Nephron progenitor cell (in vitro differentiated cells): ENCODE measurements around the gene KNOP1.
A peak's percentile ranks its signal among the peaks of the same experiment; 100 is the strongest.

ENCODE experiments used
- DNase-seq: peaks from one replicate; pipeline ENCODE4 v3.0.0; 2021
- H3K27ac Mint-ChIP-seq: 2 replicates; pipeline ENCODE4 v1.8.0; 2021; ENCODE audit warnings: mild to moderate bottlenecking, moderate library complexity, mixed read lengths
- H3K27me3 Mint-ChIP-seq: 2 replicates; pipeline ENCODE4 v1.8.0; 2021; ENCODE audit warnings: mild to moderate bottlenecking, low read depth, mixed read lengths; ENCODE audit not compliant: poor library complexity
- H3K36me3 Mint-ChIP-seq: 2 replicates; pipeline ENCODE4 v1.8.0; 2021; ENCODE audit warnings: low read depth, mixed read lengths
- H3K4me1 Mint-ChIP-seq: 2 replicates; pipeline ENCODE4 v1.8.0; 2021; ENCODE audit warnings: mixed read lengths
- H3K4me3 Mint-ChIP-seq: 2 replicates; pipeline ENCODE4 v1.8.0; 2021; ENCODE audit warnings: mild to moderate bottlenecking, moderate library complexity, mixed read lengths
- H3K9me3 Mint-ChIP-seq: 2 replicates; pipeline ENCODE4 v1.8.0; 2021; ENCODE audit warnings: mild to moderate bottlenecking, moderate library complexity, mixed read lengths
- TF ChIP-seq, protein P1 (sequence below): fragments of 200-600 bp; sonication (generic); IDR thresholded peaks from 2 replicates; pipeline ENCODE4 v1.5.0; 2021; ENCODE audit warnings: antibody characterized with exemption

The KNOP1 gene

DNA sequence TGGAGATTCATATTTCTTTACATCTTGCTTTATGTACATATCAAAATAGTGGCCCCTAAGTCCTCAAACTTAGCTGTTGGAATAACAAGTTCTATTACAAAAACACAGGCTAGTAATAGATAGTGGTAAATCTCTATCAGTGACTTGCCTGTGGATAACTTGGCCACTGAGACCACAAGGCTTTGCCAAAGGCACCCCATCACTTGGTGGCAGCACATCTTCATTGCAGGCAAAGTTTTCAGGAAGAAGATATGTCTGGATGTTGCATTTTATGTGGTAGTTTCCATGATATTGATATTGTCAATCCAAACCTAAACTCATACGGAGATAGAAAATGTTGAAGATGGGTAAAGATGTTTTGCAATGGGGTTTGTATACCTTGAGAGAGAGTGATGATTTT lies 58.5 kb downstream of the KNOP1 start:
- H3K27me3 Mint-ChIP-seq: no peaks in the 10 kb centered on the region
- H3K4me3 Mint-ChIP-seq: no peak overlapping the region
- H3K4me1 Mint-ChIP-seq: no peaks in the 10 kb centered on the region
- peaks cover 97% of the 10 kb centered on the region for H3K36me3 Mint-ChIP-seq
- TF ChIP-seq, protein P1, sequence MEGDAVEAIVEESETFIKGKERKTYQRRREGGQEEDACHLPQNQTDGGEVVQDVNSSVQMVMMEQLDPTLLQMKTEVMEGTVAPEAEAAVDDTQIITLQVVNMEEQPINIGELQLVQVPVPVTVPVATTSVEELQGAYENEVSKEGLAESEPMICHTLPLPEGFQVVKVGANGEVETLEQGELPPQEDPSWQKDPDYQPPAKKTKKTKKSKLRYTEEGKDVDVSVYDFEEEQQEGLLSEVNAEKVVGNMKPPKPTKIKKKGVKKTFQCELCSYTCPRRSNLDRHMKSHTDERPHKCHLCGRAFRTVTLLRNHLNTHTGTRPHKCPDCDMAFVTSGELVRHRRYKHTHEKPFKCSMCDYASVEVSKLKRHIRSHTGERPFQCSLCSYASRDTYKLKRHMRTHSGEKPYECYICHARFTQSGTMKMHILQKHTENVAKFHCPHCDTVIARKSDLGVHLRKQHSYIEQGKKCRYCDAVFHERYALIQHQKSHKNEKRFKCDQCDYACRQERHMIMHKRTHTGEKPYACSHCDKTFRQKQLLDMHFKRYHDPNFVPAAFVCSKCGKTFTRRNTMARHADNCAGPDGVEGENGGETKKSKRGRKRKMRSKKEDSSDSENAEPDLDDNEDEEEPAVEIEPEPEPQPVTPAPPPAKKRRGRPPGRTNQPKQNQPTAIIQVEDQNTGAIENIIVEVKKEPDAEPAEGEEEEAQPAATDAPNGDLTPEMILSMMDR: no peak
- H3K27ac Mint-ChIP-seq: no peak overlapping the region
- H3K9me3 Mint-ChIP-seq: peaks cover 24% of the 10 kb centered on the region
- DNase-seq: no peak

DNA sequence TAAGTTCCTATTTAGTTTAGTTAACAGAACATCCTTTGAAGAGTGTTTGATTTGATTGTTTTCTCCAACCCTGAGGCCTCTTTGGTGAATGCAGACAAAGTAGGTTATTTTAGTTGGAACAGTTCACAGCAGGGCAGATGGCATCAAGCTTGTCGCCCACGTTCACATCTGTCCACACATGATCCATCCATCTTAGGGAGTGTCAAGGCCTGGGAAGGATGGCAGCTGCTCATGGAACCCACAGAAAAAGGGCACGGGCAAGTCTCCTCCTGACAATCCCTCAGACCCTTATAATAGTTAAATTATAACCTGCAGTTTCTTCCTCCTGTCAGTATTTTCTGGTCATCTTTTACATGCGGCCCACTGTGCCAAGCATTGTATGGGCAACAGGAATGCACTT lies 60.2 kb downstream of the KNOP1 start:
- H3K9me3 Mint-ChIP-seq: peaks cover 15% of the 10 kb centered on the region
- H3K27ac Mint-ChIP-seq: no peak overlapping the region

DNA sequence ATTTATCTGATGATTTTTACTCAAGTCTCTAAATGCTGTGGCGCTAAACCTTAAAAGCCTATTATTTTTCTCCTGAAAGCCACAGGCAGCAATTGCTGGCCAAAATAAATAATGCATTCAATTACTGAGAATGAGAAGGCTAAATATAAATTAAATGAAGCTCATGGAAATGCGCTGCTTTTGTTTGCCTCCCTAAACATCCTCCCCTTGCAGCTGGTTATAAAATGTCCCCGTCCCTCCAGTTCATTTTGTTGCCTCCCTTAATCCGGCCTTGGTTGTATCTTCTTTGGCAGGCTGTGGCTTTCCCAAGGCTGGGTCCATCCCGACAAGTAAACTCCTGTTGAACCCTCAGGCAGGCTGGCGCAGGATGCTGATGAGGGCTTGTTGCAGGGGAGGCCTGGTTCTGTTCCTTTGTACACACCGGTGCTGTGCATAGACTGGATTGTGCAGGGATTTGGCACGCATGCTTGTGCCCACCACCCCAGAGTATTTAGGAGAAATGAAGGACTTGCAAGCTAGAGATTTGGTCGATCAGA lies 62.7 kb downstream of the KNOP1 start:
- Mint-ChIP-seq H3K9me3 (no peaks in the 10 kb centered on the region), H3K27me3 (no peaks in the 10 kb centered on the region), H3K27ac (peak overlapping the region; percentile 47), H3K36me3 (peaks cover 86% of the 10 kb centered on the region), H3K4me3 (no peak overlapping the region), H3K4me1 (peaks cover 5% of the 10 kb centered on the region)
- no peak for DNase-seq
- TF ChIP-seq, protein P1: no peak

More for the DNA sequence above, 60.2 kb downstream of the KNOP1 start:
- Mint-ChIP-seq H3K4me1 (peaks cover 5% of the 10 kb centered on the region), H3K4me3 (no peak overlapping the region), H3K27me3 (no peaks in the 10 kb centered on the region), H3K36me3 (peaks cover 94% of the 10 kb centered on the region)
- DNase-seq: no peak
- TF ChIP-seq, protein P1: no peak

DNA sequence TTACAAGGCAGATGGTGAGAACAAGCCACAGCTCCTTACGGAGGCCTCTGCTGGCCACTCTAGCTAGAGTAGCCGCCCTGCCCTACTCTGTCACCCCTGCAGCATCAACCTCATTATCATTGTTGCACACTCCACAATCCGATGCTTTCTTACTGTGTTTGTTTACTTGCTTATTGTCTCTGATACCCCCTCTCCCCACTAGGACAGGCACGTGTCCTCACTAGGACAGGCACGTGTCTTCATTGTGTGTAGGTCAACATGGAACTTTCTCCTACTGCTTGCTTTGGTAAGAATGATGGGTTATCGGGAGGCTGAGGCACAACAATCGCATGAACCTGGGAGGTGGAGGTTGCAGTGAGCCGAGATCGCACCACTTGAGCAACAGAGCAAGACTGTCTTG lies 63.9 kb downstream of the KNOP1 start:
- H3K4me1 Mint-ChIP-seq: peaks cover 5% of the 10 kb centered on the region
- TF ChIP-seq, protein P1: no peak
- no peaks in the 10 kb centered on the region for H3K27me3 Mint-ChIP-seq
- peaks cover 82% of the 10 kb centered on the region for H3K36me3 Mint-ChIP-seq
- DNase-seq: no peak
- no peak overlapping the region for H3K27ac Mint-ChIP-seq
- H3K9me3 Mint-ChIP-seq: no peaks in the 10 kb centered on the region
- H3K4me3 Mint-ChIP-seq: no peak overlapping the region
